Activated T-cell treated with anti-CD3 and anti-CD28 coated beads for 48 hours (primary cell): ENCODE measurements around the gene CCDC87.
"Not testable (repeated sequence)": the region's sequence is repeated elsewhere in the genome, so short reads cannot be mapped to it uniquely, and the experiment has no call there.

Experiments
- DNase-seq: peaks from one replicate; pipeline ENCODE4 v3.0.0-alpha.2; 2020; ENCODE audit warnings: low read depth

CCDC87 gene

DNA sequence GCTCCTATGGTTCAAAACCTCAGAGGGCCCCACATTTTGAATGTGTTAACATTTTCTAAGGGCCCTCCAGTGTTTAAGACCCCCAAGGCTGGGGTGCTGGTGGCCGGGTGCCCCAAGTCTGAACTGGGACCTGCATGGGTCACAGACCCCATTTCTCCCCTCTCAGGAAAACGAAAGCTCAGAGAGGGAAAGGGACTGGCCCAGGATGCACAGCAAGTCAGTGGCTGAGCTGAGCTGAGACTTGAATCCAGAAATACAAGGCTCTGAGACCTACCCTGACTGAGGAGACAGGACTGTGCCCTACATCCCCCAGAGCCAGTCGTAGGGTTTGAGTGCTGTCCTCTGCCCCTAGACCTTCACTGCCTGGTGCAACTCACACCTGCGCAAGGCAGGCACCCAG, 42.0 kb downstream of the CCDC87 start:
- no peak for DNase-seq

DNA sequence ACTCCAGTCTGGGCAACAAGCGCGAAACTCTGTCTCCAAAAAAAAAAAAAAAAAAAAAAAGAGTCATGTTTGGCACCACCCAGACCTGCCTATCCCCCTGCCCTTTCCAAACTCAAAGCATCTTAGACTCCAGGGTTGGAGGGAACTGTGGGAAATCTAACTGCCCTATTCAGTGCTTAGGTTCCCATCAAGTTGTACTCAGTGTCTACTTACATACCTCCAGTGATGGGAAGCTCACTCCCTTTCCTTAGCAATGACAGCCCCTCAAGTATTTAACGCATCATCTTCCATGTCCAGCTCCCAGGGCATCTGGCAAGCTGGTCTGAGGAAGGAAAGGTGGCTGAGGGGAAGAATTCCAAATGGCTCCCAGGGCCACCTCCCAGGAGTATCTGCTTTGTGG, 43.2 kb downstream of the CCDC87 start:
- DNase-seq = no peak

DNA sequence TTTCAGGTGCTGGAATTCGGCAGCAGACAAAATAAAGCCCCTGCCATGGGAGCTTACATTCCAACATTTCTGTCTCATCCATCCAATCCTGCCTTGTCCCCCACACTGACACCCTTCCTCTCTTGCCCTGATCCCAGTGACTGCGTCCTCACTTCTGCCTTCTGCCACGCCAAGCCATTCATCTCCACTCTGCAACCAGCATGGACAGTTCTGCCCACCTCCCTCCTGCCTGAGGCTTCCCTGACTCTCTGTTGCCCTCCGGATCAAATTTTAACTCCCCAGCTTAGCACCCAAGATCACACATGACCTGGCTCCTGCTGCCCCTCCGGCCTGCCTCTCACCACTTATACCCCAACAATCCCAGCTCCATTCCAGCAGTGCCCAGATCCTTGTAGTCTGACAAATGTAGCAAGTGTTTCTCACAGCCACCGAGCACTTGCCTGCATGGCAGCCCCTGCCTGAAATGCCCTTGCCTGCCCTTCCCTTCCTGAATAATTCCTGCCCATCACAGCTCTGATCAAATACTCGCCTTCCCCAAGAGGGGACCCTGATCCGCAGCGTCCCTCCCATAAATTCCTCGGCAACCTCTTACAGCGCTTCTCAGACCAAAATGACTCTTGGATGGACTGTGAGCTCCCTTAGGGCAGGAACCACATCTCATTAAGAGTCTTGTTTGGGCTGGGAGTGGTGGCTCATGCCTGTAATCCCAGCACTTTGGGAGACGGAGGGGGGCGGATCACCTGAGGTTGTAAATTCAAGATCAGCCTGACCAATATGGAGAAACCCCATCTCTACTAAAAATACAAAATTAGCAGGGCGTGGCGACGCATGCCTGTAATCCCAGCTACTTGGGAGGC, 43.9 kb downstream of the CCDC87 start:
- no peak for DNase-seq

GRCh38 chr11:66548041-66548440, 44.8 kb downstream of the CCDC87 start:
- DNase-seq = no peak

DNA sequence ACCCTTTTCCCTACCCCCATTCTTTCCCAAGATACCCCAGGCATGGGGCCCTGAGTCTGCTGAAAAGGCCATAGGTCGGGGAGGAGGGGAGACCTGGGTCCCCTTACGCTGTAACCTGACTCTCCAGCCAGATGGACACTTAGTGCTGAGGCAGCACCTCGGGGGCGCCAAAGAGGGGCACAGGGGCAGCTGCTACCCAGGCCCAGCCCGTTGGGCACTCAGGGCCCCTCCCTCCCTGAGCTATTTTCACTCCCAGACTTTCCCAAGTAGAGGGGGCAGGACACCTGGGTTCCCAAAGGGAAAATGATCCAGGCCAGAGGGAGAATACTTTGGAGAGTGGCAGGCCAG, 45.2 kb downstream of the CCDC87 start:
- DNase-seq = no peak

DNA sequence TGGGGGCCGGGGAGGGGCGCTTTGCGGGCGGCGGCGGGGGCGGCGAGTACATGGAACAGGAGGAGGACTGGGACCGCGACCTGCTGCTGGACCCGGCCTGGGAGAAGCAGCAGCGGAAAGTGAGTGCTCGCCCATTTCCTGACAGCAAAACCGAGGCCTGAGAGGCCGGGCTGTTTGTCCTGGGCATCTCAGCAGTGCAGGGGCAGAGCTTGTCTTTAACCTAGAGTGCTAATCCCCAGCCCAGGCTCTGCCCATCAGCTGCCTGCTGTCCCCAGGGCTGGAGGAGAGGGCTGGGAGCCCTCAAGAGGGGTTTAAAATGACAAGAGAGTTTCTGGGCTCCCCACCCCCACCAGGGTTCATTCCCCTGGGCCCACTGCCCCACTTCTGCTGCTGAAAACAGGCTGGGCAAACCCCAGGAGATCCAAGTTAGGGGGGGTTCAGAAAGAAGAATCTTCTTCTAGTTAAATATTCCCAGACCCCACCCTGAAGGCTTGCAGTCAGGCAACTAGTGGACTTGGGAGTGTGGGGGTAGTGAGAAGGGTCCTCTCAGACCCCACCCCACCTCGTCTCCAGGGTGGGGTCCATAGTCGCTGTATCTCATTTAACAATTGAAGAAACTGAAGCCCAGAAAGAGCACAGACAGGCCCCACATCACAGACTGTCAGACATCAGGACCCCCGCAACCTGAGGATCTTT, 45.7 kb downstream of the CCDC87 start:
- no peak for DNase-seq

GRCh38 chr11:66546368-66546965, 46.4 kb downstream of the CCDC87 start, which contains the start of gene ACTN3:
Gene ACTN3, plus strand, starts transcription at chr11:66546903. Its CDS starts 35 bp downstream, at chr11:66546938.
- no peak for DNase-seq

- peak; percentile 93 for DNase-seq
These were observed 47.0 kb downstream of the CCDC87 start, which contains the start of gene ZDHHC24 for GRCh38 chr11:66545701-66546367. Gene ZDHHC24, minus strand, starts transcription at chr11:66546048. Its CDS starts 45 bp downstream, at chr11:66546003.

DNA sequence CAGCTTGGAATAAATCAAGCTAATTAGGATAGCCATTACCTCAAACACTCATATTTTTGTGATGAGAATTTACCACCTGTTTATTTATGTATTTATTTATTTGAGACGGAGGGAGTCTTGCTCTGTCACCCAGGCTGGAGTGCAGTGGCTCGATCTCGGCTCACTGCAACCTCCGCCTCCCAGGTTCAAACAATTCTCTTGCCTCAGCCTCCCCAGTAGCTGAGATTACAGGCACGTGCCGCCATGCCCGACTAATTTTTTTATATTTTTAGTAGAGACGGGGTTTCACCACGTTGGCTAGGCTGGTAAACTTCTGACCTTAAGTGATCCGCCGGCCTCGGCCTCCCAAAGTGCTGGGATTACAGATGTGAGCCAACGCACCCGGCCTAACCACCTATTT, 47.9 kb downstream of the CCDC87 start:
- DNase-seq = not testable (repeated sequence)

DNA sequence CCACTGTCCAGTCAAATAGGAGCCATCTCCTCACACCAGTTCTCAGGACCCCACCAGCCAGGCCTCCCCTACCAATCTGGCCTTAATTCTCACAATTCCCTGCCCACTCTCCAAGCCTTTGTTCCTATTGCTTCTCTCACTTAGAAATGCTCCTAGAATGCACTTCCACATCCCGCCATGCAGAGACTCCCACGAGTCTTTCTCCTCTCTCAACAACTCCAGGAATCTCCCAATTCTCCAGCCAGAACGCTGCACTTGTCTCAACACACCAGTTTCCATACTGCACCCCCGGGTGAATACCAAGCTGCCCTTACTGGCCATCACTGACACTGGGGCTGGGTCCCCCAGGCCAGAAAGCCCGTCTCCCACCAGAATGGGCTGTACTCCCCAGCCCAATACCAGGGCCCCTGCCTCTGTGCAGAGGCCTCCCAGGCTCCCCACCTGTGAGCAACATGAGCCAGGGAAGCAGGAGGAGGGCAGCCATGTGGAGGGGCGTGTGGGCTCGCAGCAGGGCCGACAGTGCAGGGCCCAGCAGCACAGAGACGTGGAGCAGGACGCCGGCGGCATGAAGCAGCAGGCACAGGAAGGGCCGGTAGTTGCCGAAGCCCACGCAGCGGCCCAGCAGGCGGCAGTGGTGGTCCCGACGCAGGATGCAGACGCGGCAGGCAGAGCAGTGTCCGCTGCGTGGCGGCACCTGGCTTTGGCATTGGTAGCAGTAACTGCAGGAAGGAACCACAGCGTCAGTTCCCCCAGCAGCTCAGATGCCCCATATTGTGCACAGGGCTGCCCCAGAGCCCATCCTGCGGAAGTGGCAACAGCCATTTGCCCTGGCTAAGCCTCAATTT, 49.4 kb downstream of the CCDC87 start:
- peak; percentile 52 for DNase-seq

DNA sequence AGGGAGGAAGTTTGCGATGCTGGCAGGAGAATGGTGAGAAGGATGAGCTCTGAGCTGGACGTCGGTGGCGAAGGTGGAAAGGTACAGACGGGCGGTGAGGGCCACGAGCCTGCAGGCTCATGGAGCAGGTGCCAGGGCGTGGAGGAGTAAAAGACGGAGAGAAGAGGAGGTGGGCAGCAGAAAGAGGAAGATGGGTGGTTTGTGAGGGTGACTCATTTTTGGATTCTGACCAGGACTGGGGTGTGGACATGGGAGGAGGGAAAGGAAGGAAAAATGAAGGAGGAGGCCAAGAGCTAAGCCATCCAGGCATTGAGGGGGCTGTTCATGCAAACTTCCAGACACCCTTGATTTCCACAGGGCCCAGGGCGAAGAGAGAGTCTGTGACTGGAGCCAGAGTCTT, 50.5 kb downstream of the CCDC87 start:
- DNase-seq = no peak

DNA sequence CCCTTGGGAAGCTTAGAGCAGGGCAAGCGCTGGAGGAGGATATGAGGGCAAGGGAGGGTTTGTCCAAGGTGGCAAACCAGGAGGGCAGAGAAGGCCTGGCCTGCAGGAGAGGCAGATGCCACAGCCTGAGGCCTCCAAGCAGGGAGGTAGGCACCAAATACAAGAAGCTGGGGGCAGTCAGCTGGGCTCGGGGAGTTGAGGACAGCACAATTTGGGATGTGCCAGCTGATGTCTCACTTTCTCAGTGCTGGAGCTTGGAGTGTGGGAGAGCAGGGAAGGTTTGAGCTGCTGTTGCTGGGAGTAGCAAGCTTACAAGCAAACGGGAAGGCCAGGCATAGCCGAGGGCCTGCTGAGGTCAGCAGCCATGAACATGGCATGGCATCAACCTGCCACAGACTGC, 51.0 kb downstream of the CCDC87 start:
- no peak for DNase-seq

DNA sequence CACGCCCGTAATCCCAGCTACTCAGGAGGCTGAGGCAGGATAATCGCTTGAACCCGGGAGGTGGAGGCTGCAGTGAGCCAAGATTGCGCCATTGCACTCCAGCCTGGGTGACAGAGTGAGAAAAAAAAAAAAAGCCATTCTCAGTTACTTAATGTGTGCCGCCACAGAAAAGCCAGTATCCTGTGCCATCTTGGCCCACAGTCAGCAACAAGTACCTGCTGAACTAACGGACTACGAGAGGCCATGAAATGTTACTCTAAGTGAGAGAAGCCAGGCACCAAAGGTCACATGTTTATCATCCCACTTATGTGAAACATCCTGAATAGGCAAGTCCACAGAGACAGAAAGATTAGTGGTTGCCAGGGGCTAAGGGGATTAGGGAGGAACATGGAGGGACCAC, 52.3 kb downstream of the CCDC87 start:
- DNase-seq = not testable (repeated sequence)
